Parathyroid adenoma (tissue), 2 donors: ENCODE results near the gene RAB34.

Source experiments
- H2AFZ ChIP-seq: fragments of 300-600 bp; sonication (generic); one replicate; pipeline ENCODE4 v1.7.0; 2017; ENCODE audit warnings: antibody characterized with exemption, mild to moderate bottlenecking
- H3K27ac ChIP-seq: fragments of 300-600 bp; sonication (generic); one replicate; pipeline ENCODE4 v1.7.0; 2017
- H3K27me3 ChIP-seq: fragments of 300-600 bp; sonication (generic); one replicate; pipeline ENCODE4 v1.7.0; 2017; ENCODE audit warnings: low read length; ENCODE audit not compliant: control insufficient read depth, insufficient read depth
- H3K36me3 ChIP-seq: fragments of 300-600 bp; sonication (generic); one replicate; pipeline ENCODE4 v1.7.0; 2017; ENCODE audit warnings: low read length; ENCODE audit not compliant: control insufficient read depth, insufficient read depth
- H3K4me1 ChIP-seq: fragments of 300-600 bp; sonication (generic); one replicate; pipeline ENCODE4 v1.7.0; 2017; ENCODE audit warnings: control low read depth
- H3K4me2 ChIP-seq: fragments of 300-600 bp; sonication (generic); one replicate; pipeline ENCODE4 v1.7.0; 2017; ENCODE audit warnings: low read length
- H3K4me3 ChIP-seq: fragments of 300-600 bp; sonication (generic); one replicate; pipeline ENCODE4 v1.7.0; 2017; ENCODE audit warnings: low read depth, low read length
- H3K79me2 ChIP-seq: fragments of 300-600 bp; sonication (generic); one replicate; pipeline ENCODE4 v1.7.0; 2017; ENCODE audit warnings: control low read depth
- H3K9ac ChIP-seq: fragments of 300-600 bp; sonication (generic); one replicate; pipeline ENCODE4 v1.7.0; 2017; ENCODE audit warnings: mild to moderate bottlenecking
- H3K9me3 ChIP-seq: fragments of 300-600 bp; sonication (generic); one replicate; pipeline ENCODE4 v1.7.0; 2017; ENCODE audit warnings: low read length; ENCODE audit not compliant: control insufficient read depth
- CTCF ChIP-seq: fragments of 300-600 bp; sonication (generic); IDR thresholded peaks from one replicate; pipeline ENCODE4 v1.7.0; 2017; ENCODE audit warnings: antibody characterized with exemption, mild to moderate bottlenecking
- donor health status: primary hyperparathyroidism.

The RAB34 gene

GRCh38 chr17:28745786-28746411 is 28.2 kb upstream of the RAB34 start:
- Histone ChIP-seq H3K9ac (no peak overlapping the region), H3K36me3 (no peaks in the 10 kb centered on the region), H3K27ac (peak overlapping the region; percentile 70), H3K4me2 (peak overlapping the region; percentile 65), H3K4me3 (peak overlapping the region; percentile 83), H3K9me3 (no peaks in the 10 kb centered on the region), H2AFZ (peak overlapping the region; percentile 32), H3K4me1 (peaks cover 23% of the 10 kb centered on the region), H3K27me3 (no peaks in the 10 kb centered on the region), H3K79me2 (peaks cover 3% of the 10 kb centered on the region)
- no peak for TF ChIP-seq CTCF

- Histone ChIP-seq H3K79me2 (no peaks in the 10 kb centered on the region), H3K36me3 (no peaks in the 10 kb centered on the region), H3K9me3 (no peaks in the 10 kb centered on the region), H3K4me1 (peaks cover 22% of the 10 kb centered on the region), H3K4me2 (peak overlapping the region; percentile 65), H3K27me3 (no peaks in the 10 kb centered on the region), H2AFZ (peak overlapping the region; percentile 32), H3K27ac (peak overlapping the region; percentile 70), H3K4me3 (peak overlapping the region; percentile 83), H3K9ac (no peak overlapping the region)
- no peak for TF ChIP-seq CTCF
Measured at GRCh38 chr17:28744972-28745785, 27.5 kb upstream of the RAB34 start.

- H3K9me3 ChIP-seq: no peaks in the 10 kb centered on the region
- H3K4me1 ChIP-seq: peaks cover 17% of the 10 kb centered on the region
- H3K79me2 ChIP-seq: no peaks in the 10 kb centered on the region
- H3K4me3 ChIP-seq: peak overlapping the region; percentile 83
- no peak for TF ChIP-seq CTCF
- H3K27ac ChIP-seq: peak overlapping the region; percentile 70
- H3K36me3 ChIP-seq: no peaks in the 10 kb centered on the region
- H3K27me3 ChIP-seq: no peaks in the 10 kb centered on the region
- H3K9ac ChIP-seq: no peak overlapping the region
- H2AFZ ChIP-seq: peak overlapping the region; percentile 61
- H3K4me2 ChIP-seq: peak overlapping the region; percentile 67
Measured at GRCh38 chr17:28744104-28744971, 26.7 kb upstream of the RAB34 start.

GRCh38 chr17:28743243-28744103 is 25.8 kb upstream of the RAB34 start, which contains the start of gene TRAF4:
Gene TRAF4 (plus strand): TSS chr17:28744011. CDS start chr17:28744113, 102 bp downstream.
- Histone ChIP-seq H3K79me2 (no peaks in the 10 kb centered on the region), H3K4me2 (peak within 1 kb of the TSS; percentile 99), H3K9ac (no peak within 1 kb of the TSS), H2AFZ (peak within 1 kb of the TSS; percentile 71), H3K4me1 (peaks cover 17% of the 10 kb centered on the region), H3K27ac (peak within 1 kb of the TSS; percentile 70), H3K9me3 (no peaks in the 10 kb centered on the region), H3K4me3 (peak within 1 kb of the TSS; percentile 83), H3K36me3 (no peaks in the 10 kb centered on the region), H3K27me3 (no peaks in the 10 kb centered on the region)
- peak; percentile 16 for TF ChIP-seq CTCF
